ENCODE results near the gene RNF152.

GRCh38 chr18:61765097-61765496, 127.7 kb downstream of the RNF152 start:
- TF ChIP-seq CTCF (IDR thresholded peaks at IDR 0.05) (no peak), POLR2A (IDR thresholded peaks at IDR 0.05) (no peak), EP300 (IDR thresholded peaks at IDR 0.05) (no peak), POLR2AphosphoS5 (IDR thresholded peaks at IDR 0.05) (no peak)

All from sigmoid colon (tissue), 4 donors.